ENCODE data around the gene STAT5A.
"Not testable (repeated sequence)": the region's sequence is repeated elsewhere in the genome, so short reads cannot be mapped to it uniquely, and the experiment has no call there.

Gene STAT5A

DNA sequence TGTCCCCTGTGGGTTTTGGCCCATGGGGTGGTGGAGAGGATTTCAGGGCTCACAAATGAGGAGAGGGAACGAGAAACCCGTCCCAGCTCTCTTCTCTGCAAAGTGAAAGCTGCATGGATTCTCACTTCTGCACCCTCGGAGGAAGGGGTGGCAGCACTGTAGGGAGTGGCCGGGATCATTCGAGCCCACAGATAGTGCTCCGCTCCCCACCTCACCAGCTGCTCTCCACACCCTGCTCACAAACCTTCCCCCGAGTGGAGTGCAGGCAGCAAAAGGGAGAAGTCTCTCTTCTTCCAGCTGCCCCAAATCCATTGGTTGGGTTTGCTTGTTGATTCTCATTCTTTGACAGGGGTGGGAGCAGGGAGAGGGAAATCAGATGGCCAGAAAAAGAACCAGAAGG lies 20.1 kb downstream of the STAT5A start:
- DNase-seq: no peak

DNA sequence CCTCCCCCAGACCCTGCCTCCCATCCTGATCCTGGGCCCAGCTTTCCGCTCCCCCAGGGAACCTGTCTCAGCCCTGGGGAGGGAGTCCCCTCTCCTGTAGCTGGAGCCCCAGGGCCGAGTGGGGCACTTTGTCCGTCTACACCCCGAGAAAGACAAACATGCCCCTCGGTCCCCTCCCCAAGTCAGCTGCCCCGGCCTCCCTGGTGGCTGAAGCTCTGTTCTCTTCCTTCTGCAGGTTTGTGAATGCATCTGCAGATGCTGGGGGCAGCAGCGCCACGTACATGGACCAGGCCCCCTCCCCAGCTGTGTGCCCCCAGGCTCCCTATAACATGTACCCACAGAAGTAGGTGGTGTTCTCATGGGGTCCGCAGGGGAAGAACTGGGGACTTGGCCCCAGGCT lies 20.8 kb downstream of the STAT5A start:
- no peak for DNase-seq

DNA sequence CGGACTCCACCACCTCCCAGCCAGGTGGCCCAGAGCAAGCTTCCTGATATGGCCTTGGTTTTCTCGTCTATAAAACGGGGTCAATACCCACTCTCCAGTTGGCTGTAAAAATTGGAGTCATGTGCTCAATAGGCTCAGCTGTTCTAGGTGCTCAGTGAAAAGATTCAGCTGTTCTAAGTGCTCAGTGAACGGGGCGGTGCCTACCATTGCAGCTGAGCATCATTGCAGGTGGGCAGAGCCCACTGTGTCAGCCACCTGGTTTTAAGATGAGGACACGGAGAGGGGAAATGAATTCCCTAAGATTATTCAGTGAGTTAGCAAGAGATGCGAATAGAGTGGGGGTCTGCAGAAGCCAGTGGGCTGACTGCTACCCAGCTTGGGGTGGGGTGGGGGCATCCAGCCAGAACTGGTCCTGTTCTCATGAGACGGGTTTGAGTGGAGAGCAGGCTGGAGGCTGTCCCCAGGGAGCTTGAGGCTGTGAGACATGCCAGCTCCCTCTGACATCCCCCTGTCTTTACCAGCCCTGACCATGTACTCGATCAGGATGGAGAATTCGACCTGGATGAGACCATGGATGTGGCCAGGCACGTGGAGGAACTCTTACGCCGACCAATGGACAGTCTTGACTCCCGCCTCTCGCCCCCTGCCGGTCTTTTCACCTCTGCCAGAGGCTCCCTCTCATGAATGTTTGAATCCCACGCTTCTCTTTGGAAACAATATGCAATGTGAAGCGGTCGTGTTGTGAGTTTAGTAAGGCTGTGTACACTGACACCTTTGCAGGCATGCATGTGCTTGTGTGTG lies 21.9 kb downstream of the STAT5A start:
- no peak for DNase-seq

GRCh38 chr17:42310787-42311215 lies 22.5 kb downstream of the STAT5A start:
- peak in 1 of 5 experiments; percentile 40 for DNase-seq

- DNase-seq: no peak
Measured at GRCh38 chr17:42311240-42312034, 23.1 kb downstream of the STAT5A start.

GRCh38 chr17:42312035-42312284 lies 23.7 kb downstream of the STAT5A start:
- DNase-seq: no peak

- DNase-seq: peak; percentile 46 to 77 (median 65)
Measured at GRCh38 chr17:42312285-42313130, 24.2 kb downstream of the STAT5A start.

DNA sequence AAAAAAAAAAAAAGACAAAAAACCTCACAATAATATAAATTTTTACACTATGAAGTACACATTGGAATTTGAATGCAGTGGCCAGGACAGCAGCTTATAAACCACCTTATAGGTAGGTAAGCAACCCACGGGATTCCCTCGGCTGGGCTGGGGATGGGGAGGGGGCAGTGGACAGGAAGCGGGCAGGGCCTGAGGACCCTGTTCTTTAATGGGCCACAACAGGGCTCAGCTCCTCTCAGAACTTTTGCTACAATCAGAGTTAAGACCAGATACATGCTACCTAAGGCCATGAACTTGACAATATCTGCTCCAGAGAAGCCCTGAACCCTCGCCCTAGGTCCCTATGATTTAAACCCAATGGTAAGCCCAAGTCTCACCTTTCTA lies 25.1 kb downstream of the STAT5A start:
- DNase-seq: no peak

GRCh38 chr17:42313773-42314566 lies 25.7 kb downstream of the STAT5A start:
- DNase-seq: no peak

DNA sequence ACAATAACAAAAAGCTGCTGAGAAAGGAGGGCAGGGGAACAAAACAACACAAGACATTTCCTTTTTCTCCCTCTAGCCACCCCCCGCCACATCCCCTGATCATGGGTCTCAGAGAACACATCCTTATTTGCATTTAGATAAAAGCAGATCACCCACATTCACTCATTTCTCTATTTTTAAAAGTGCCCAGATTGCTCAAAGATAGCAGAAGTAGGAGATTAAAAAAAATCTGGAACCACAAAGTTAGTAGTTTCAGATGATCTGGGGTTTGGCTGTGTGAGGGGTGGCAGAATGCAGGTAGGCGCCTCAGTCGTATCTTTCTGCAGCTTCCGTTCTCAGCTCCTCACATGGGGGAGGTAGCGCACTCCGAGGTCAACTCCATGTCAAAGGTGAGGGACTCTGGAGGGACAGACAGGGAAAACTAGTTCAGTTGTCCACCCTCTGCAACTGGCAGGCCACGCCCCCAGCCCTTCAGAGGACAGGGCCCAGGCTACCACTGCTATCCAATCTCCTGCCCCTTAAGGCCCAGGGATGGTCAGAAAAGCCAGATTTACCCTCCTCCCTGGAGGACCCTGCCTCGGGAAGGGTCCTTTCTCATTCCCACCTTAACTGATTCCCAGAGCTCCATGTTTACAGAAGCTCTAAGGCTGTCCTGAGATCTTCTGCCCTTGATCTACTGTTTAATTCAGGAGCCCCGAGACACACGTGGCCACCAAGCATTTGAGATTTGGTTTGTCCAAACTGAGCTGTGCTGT lies 27.3 kb downstream of the STAT5A start:
- DNase-seq: peak in 2 of 5 experiments; percentile 38 to 62

DNA sequence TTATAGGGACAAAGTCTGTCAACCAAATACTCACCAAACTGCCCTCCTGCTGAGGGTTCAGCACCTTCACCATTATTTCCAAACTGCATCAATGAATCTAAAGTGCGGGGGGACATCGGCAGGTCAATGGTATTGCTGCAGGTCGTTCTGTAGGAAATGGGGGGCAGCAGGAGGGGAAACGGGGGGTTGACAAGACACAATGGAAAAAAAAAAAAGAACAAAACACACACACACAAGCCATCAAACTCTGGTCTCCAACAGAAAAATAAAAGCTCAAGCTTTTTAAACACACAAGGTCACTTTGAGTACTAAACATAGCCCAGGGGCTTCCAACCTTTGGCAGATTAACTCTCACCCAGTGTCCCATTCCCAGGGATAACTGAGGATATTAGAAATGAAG lies 28.5 kb downstream of the STAT5A start:
- no peak for DNase-seq

GRCh38 chr17:42317266-42317845 lies 29.1 kb downstream of the STAT5A start:
- DNase-seq: no peak

DNA sequence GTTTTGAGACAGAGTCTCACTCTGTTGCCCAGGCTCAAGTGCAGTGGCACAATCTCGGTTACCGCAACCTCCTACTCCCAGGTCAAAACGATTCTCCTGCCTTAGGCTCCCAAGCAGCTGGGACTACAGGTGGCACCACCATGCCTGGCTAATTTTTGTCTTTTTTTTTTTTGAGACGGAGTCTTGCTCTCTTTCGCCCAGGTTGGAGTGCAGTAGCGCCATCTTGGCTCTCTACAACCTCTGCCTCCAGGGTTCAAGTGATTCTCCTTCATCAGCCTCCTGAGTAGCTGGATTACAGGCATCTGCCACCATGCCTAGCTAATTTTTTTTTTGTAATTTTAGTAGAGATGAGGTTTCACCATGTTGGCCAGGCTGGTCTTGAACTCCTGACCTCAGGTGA lies 29.7 kb downstream of the STAT5A start:
- DNase-seq: not testable (repeated sequence)

DNA sequence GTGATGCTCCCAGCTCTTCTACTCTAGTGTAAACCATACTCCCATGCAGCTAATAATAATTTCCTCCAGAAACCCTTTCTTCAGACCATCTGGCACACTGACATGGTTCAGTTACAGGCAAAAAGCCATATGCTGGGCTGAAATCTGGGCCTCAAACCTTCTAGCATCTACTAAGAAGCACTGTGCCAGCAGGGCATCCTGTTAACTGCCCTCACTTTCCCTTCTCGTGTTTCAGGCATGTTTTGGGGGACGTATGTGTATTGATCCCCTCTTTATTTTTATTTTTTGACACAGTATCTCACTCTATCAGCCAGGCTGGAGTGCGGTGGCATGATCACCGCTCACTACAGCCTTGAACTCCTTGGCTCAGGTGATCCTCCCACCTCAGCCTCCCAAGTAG lies 33.3 kb downstream of the STAT5A start:
- no peak for DNase-seq

- DNase-seq: peak; percentile 79 to 91 (median 89)
Measured at GRCh38 chr17:42322382-42323267, 34.3 kb downstream of the STAT5A start.

GRCh38 chr17:42323268-42323773 lies 35.0 kb downstream of the STAT5A start:
- no peak for DNase-seq

DNA sequence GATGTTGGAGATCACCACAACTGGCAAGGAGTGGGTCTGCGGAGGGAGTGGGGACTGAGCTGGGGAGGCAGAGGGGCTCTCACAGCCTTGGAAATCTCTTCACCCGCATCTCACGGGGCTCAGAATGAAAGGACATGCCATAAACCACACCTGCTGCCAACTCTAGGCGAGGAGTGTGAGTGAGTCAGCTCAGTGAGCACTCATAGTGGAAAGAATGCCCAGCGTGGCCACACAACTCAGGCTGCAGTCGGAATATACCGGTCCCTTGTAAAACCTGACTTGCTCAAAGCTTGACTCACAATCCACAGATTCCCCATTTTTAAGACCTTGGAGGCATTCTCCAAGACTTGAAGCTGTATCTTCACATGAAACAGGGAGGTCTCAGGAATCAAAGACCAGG lies 36.7 kb downstream of the STAT5A start:
- no peak for DNase-seq

GRCh38 chr17:42329025-42329976 lies 41.0 kb downstream of the STAT5A start:
- DNase-seq: no peak

DNA sequence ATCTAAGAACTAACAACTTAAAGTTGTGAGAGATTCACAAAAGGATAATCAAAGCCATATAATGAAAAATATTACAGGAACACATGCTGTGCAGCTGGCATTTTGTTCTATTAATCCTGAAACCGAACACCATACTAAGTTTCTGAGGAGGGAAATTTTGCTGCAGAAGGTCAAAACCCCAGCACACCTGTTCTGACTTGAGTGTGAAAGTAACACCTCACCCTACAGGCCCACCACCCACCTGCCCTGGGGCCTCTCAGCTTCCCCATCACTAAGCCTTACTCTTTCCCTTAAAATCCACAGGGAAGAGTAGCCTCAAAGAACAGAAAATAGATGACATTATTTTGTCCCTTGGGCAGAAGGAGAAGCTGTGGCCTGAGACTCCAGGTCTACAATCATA lies 44.8 kb downstream of the STAT5A start:
- DNase-seq: no peak

Data from T-helper 2 cell (primary cell).